MCF 10A (cell line): ENCODE data around the gene ROR1. TPM values are rescaled to one million over a fixed set of nuclear protein-coding genes. Genes with fewer than 3 reads are reported as not detected.

Source experiments
- BruUV-seq: library from RNA; stranded (reverse); fragments of 400-500 nt; replicated peaks from 2 replicates; lab custom pipeline; 2021; lab: Mats Ljungman, UMichigan
- CTCF ChIA-PET: fragments of 300-600 bp; sonication (Branson Sonifier 250); formaldehyde crosslinking; extraction: SDS; loops from one replicate; lab custom pipeline; 2021; ENCODE audit warnings: antibody characterized with exemption, inconsistent platforms; lab: Yijun Ruan, JAX
- POLR2A ChIA-PET: fragments of 300-600, 350-650 bp; sonication (Branson Sonifier 250); formaldehyde crosslinking; extraction: SDS; loops from one replicate; lab custom pipeline; 2020; ENCODE audit warnings: antibody characterized with exemption, inconsistent platforms; lab: Yijun Ruan, JAX
- DNase-seq: peaks from one replicate; pipeline ENCODE4 v3.0.0-alpha.2; 2018; ENCODE audit not compliant: unreplicated experiment
- H3K27ac Mint-ChIP-seq: one replicate; pipeline ENCODE4 v1.8.0; 2022; ENCODE audit warnings: mild to moderate bottlenecking, low read depth, mixed read lengths; ENCODE audit not compliant: unreplicated experiment
- H3K27me3 Mint-ChIP-seq: one replicate; pipeline ENCODE4 v1.8.0; 2022; ENCODE audit warnings: mixed read lengths; ENCODE audit not compliant: insufficient read depth, unreplicated experiment
- H3K36me3 Mint-ChIP-seq: one replicate; pipeline ENCODE4 v1.8.0; 2022; ENCODE audit warnings: mild to moderate bottlenecking, moderate library complexity, mixed read lengths; ENCODE audit not compliant: insufficient read depth, unreplicated experiment
- H3K4me1 Mint-ChIP-seq: one replicate; pipeline ENCODE4 v1.8.0; 2022; ENCODE audit warnings: mixed read lengths; ENCODE audit not compliant: insufficient read depth, unreplicated experiment
- H3K4me3 Mint-ChIP-seq: one replicate; pipeline ENCODE4 v1.8.0; 2022; ENCODE audit warnings: mild to moderate bottlenecking, moderate library complexity, mixed read lengths; ENCODE audit not compliant: unreplicated experiment
- H3K9me3 Mint-ChIP-seq: one replicate; pipeline ENCODE4 v1.8.0; 2022; ENCODE audit warnings: mixed read lengths; ENCODE audit not compliant: unreplicated experiment
- intact Hi-C: fragments of 100-400 bp; cut with micrococcal nuclease; formaldehyde crosslinking; loops from 2 replicates; pipeline ENCODE4 v1.14.1; 2022
- total RNA-seq: library from RNA; stranded (reverse); gene quantifications from 2 replicates; pipeline ENCODE4 v1.2.3, GENCODE V29; 2022
- TF ChIP-seq, protein P1 (sequence below): fragments of 200-600 bp; IDR thresholded peaks from one replicate; pipeline ENCODE4 v1.8.0; 2022; ENCODE audit warnings: antibody characterized with exemption, mild to moderate bottlenecking; ENCODE audit not compliant: unreplicated experiment

Gene ROR1
- total RNA-seq, 1 experiment from 2014 or later: 4.6 TPM

DNA sequence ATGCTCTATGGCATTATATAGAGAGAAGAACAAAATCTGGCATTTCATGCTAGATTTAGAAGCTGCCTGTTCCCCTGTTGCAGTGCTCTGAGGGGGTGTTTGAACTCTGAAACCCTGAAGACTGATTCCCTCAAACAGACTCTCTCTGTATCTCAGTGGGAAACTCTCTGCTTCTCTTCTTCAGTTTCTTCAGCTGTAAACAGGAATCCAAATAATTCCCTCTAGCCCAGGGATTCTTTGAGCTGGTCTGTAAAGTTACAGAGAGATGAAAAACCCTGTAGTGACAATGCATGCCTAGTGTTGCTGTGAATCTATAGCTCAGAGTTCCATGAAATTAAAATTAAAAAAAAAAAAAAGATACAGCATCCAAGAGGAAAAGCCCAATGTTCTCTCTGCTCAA, 17.0 kb upstream of the ROR1 start:
- Mint-ChIP-seq H3K27ac (no peak overlapping the region), H3K9me3 (no peaks in the 10 kb centered on the region), H3K4me3 (no peak overlapping the region), H3K36me3 (no peaks in the 10 kb centered on the region), H3K4me1 (peaks cover 5% of the 10 kb centered on the region), H3K27me3 (no peaks in the 10 kb centered on the region)
- no peak for DNase-seq
- ChIA-PET CTCF (interaction anchor here (1.0 to 1.4 kb wide), 2 partner anchors 14 to 380 kb away, joined by 4 to 6 read pairs; no protein-coding TSS in a partner anchor), POLR2A (interaction anchor here (0.7 to 1.0 kb wide), 3 partner anchors 9 to 164 kb away, joined by 3 to 5 read pairs (median 3); partner anchors contain the start of gene PGM1)
- TF ChIP-seq, protein P1, sequence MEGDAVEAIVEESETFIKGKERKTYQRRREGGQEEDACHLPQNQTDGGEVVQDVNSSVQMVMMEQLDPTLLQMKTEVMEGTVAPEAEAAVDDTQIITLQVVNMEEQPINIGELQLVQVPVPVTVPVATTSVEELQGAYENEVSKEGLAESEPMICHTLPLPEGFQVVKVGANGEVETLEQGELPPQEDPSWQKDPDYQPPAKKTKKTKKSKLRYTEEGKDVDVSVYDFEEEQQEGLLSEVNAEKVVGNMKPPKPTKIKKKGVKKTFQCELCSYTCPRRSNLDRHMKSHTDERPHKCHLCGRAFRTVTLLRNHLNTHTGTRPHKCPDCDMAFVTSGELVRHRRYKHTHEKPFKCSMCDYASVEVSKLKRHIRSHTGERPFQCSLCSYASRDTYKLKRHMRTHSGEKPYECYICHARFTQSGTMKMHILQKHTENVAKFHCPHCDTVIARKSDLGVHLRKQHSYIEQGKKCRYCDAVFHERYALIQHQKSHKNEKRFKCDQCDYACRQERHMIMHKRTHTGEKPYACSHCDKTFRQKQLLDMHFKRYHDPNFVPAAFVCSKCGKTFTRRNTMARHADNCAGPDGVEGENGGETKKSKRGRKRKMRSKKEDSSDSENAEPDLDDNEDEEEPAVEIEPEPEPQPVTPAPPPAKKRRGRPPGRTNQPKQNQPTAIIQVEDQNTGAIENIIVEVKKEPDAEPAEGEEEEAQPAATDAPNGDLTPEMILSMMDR: no peak
- BruUV-seq: no TSS peak
- intact Hi-C loops: no loop called here

GRCh38 chr1:63757334-63757733, 16.5 kb upstream of the ROR1 start:
- no peak overlapping the region for H3K27ac Mint-ChIP-seq
- no peaks in the 10 kb centered on the region for H3K27me3 Mint-ChIP-seq
- no TSS peak for BruUV-seq
- POLR2A ChIA-PET: interaction anchor here (0.8 to 1.0 kb wide), 2 partner anchors 9 to 164 kb away, joined by 3 to 5 read pairs; partner anchors contain the start of gene PGM1
- CTCF ChIA-PET: interaction anchor here (1.0 to 1.4 kb wide), 2 partner anchors 13 to 380 kb away, joined by 4 to 6 read pairs; no protein-coding TSS in a partner anchor
- no peaks in the 10 kb centered on the region for H3K36me3 Mint-ChIP-seq
- H3K9me3 Mint-ChIP-seq: no peaks in the 10 kb centered on the region
- DNase-seq: no peak
- TF ChIP-seq, protein P1: no peak
- H3K4me3 Mint-ChIP-seq: no peak overlapping the region
- H3K4me1 Mint-ChIP-seq: peaks cover 5% of the 10 kb centered on the region
- intact Hi-C loops: no loop called here

GRCh38 chr1:63758791-63759190, 15.0 kb upstream of the ROR1 start:
- TF ChIP-seq, protein P1: no peak
- CTCF ChIA-PET: interaction anchor here (0.6 to 1.1 kb wide), 3 partner anchors 8 to 67 kb away, joined by 3 read pairs; no protein-coding TSS in a partner anchor
- BruUV-seq: no TSS peak

GRCh38 chr1:63759778-63760177, 14.0 kb upstream of the ROR1 start:
- CTCF ChIA-PET: interaction anchor here (0.6 to 1.7 kb wide), 5 partner anchors 9 to 150 kb away, joined by 3 to 10 read pairs (median 3); no protein-coding TSS in a partner anchor
- Mint-ChIP-seq H3K27ac (no peak overlapping the region), H3K4me3 (no peak overlapping the region), H3K27me3 (no peaks in the 10 kb centered on the region), H3K4me1 (no peaks in the 10 kb centered on the region), H3K9me3 (no peaks in the 10 kb centered on the region), H3K36me3 (no peaks in the 10 kb centered on the region)
- no TSS peak for BruUV-seq
- TF ChIP-seq, protein P1: no peak
- POLR2A ChIA-PET: no interaction called here
- no peak for DNase-seq
- intact Hi-C loops: no loop called here

More at GRCh38 chr1:63758791-63759190, 15.0 kb upstream of the ROR1 start:
- no peak overlapping the region for H3K4me3 Mint-ChIP-seq
- no peak for DNase-seq
- intact Hi-C loops: no loop called here
- no peak overlapping the region for H3K27ac Mint-ChIP-seq
- POLR2A ChIA-PET: no interaction called here
- no peaks in the 10 kb centered on the region for H3K27me3 Mint-ChIP-seq
- H3K4me1 Mint-ChIP-seq: no peaks in the 10 kb centered on the region
- H3K36me3 Mint-ChIP-seq: no peaks in the 10 kb centered on the region
- no peaks in the 10 kb centered on the region for H3K9me3 Mint-ChIP-seq
